DOHH2 (cell line): ENCODE results near the gene C16orf96.

Source experiments
- H3F3A ChIP-seq: fragments of 200-600 bp; sonication (generic), shearing (Covaris generic); 2 replicates; pipeline ENCODE4 v1.6.0; 2016; ENCODE audit warnings: antibody characterized with exemption, mild to moderate bottlenecking; ENCODE audit not compliant: control insufficient read depth, insufficient read depth
- H3K27ac ChIP-seq: fragments of 200-600 bp; sonication (generic); 2 replicates; pipeline ENCODE4 v1.5.1; 2014; ENCODE audit warnings: low read depth, mild to moderate bottlenecking, low read length, moderate library complexity
- H3K27me3 ChIP-seq: fragments of 200-600 bp; sonication (generic); 2 replicates; pipeline ENCODE4 v1.6.1; 2014; ENCODE audit warnings: mild to moderate bottlenecking, low read length, mixed read lengths; ENCODE audit not compliant: control insufficient read depth
- H3K36me3 ChIP-seq: fragments of 200-600 bp; sonication (generic); 2 replicates; pipeline ENCODE4 v1.6.1; 2014; ENCODE audit warnings: mild to moderate bottlenecking, low read length, moderate library complexity, mixed read lengths; ENCODE audit not compliant: control insufficient read depth
- H3K4me1 ChIP-seq: fragments of 200-600 bp; sonication (generic); 2 replicates; pipeline ENCODE4 v1.6.1; 2014; ENCODE audit warnings: mild to moderate bottlenecking, low read length, mixed read lengths; ENCODE audit not compliant: control insufficient read depth
- H3K4me2 ChIP-seq: fragments of 200-600 bp; sonication (generic); 2 replicates; pipeline ENCODE4 v1.6.0; 2014; ENCODE audit warnings: mild to moderate bottlenecking, low read length, moderate library complexity
- H3K4me3 ChIP-seq: fragments of 200-600 bp; sonication (generic); 2 replicates; pipeline ENCODE4 v1.5.1; 2014; ENCODE audit warnings: mild to moderate bottlenecking, low read length, mixed read lengths
- H3K79me2 ChIP-seq: fragments of 200-600 bp; sonication (generic); 2 replicates; pipeline ENCODE4 v1.6.1; 2014; ENCODE audit warnings: mild to moderate bottlenecking, low read length, mixed read lengths; ENCODE audit not compliant: control insufficient read depth
- H3K9me2 ChIP-seq: fragments of 200-600 bp; sonication (generic); replicated peaks from 2 replicates; pipeline ENCODE4 v1.6.1; 2014; ENCODE audit warnings: mild to moderate bottlenecking, low read length, mixed read lengths; ENCODE audit not compliant: control insufficient read depth
- H3K9me3 ChIP-seq: fragments of 200-600 bp; sonication (generic); 2 replicates; pipeline ENCODE4 v1.6.1; 2014; ENCODE audit warnings: antibody characterized with exemption, low read length, mixed read lengths; ENCODE audit not compliant: control insufficient read depth, insufficient read depth
- H4K20me1 ChIP-seq: fragments of 200-600 bp; sonication (generic); 2 replicates; pipeline ENCODE4 v1.6.0; 2014; ENCODE audit warnings: low read depth, mild to moderate bottlenecking, antibody characterized with exemption, low read length, moderate library complexity; ENCODE audit not compliant: control insufficient read depth, insufficient read depth
- CTCF ChIP-seq: fragments of 200-600 bp; sonication (generic); IDR thresholded peaks from one replicate; pipeline ENCODE4 v1.5.1; 2014; ENCODE audit warnings: antibody characterized with exemption, mild to moderate bottlenecking, low read depth, low read length; ENCODE audit not compliant: poor library complexity, severe bottlenecking
- EZH2phosphoT487 ChIP-seq: fragments of 200-600 bp; sonication (generic); IDR thresholded peaks from 2 replicates; pipeline ENCODE4 v1.6.1; 2017; ENCODE audit warnings: borderline replicate concordance, mild to moderate bottlenecking, antibody characterized with exemption, low read length, moderate library complexity, mixed read lengths

C16orf96 gene

DNA sequence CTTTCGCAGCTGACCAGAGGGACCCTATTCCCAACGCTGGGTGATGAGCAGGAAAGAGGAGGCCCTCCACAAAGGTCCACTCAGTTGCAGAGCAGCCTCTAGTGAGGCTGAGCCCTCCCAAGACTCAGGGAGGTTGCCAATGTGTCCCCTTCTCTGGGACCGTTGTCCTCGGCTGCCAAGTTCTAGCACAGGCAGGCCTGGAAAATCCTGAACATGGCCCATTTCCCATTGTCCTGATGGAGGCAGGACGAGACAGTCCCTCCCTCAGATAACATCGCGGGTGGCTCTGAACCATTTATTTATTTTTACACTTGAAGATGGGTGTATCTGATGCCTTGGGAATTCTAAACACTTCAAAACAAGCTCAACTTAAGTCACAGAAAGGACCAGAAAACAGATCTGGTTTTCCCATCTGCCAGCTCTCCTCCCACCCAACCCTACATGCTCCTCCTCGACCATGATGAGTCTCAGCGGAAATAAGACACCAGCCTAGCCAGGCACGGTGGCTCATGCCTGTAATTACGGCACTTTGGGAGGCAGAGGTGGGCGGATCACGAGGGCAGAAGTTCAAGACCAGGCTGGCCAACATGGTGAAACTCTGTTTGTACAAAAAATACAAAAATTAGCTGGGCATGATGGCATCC is 30.4 kb upstream of the C16orf96 start:
- Histone ChIP-seq H4K20me1 (no peaks in the 10 kb centered on the region), H3K79me2 (no peaks in the 10 kb centered on the region)
- TF ChIP-seq CTCF (no peak), EZH2phosphoT487 (no peak)

DNA sequence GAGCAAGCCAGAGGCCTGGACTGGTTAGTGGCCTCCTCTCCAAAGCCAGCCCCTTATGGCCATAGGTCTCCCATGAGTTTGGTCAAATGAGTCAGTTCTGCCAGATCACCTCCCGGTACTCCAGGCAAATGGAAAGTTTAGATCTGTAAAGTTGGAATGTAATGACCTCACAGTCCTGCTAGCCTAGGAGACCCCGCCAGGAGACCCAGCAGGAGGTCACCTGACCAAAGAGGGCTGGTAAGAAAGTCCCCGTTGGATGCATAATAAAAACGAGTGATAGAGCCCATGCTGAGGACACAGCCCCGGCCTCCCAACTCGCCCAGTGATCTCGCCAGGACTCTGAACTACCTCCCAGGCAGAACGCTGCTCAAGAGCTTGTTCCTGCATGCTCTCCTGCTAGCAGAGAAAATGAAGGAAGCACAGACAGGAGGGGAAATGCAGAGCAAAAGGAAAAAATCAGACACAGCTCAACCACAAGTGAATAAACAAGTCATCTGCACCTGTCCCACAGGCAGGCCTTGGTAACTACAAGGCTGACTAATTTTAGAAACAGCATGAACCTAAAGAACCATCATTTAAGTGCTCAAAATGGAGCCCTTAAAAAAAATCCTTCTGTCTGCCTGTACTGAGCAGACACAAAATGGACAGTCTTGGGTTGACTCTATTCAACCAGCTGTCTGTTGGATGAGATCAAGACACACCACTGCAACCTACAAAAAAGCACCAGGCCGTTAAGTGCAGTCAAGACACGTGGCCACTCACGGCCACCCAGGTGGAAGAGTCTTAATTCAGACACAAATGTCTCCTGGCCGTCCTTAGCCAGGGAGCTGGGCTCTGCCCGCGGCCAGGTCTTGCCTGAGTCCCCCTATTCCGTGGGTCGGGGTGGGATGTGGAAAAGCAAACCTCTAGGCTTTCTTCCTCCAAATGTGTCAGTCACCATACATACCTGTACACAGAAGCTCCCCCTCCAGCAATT is 26.8 kb upstream of the C16orf96 start:
- H3K27ac ChIP-seq, result no peak overlapping the region
- H3K4me3 ChIP-seq, result no peak overlapping the region
- no peaks in the 10 kb centered on the region for H3K9me3 ChIP-seq
- H4K20me1 ChIP-seq, result no peaks in the 10 kb centered on the region
- no peaks in the 10 kb centered on the region for H3K27me3 ChIP-seq
- no peaks in the 10 kb centered on the region for H3F3A ChIP-seq
- H3K4me1 ChIP-seq, result peaks cover 16% of the 10 kb centered on the region
- H3K79me2 ChIP-seq, result no peaks in the 10 kb centered on the region
- TF ChIP-seq CTCF (no peak), EZH2phosphoT487 (no peak)
- H3K9me2 ChIP-seq, result no peaks in the 10 kb centered on the region
- no peaks in the 10 kb centered on the region for H3K36me3 ChIP-seq
- H3K4me2 ChIP-seq, result peak overlapping the region; percentile 40

More for the DNA sequence above, 30.4 kb upstream of the C16orf96 start:
- Histone ChIP-seq H3K27ac (no peak overlapping the region), H3K4me1 (peaks cover 16% of the 10 kb centered on the region), H3F3A (no peaks in the 10 kb centered on the region), H3K4me2 (no peak overlapping the region), H3K27me3 (no peaks in the 10 kb centered on the region), H3K9me2 (no peaks in the 10 kb centered on the region), H3K36me3 (no peaks in the 10 kb centered on the region), H3K9me3 (no peaks in the 10 kb centered on the region), H3K4me3 (no peak overlapping the region)

DNA sequence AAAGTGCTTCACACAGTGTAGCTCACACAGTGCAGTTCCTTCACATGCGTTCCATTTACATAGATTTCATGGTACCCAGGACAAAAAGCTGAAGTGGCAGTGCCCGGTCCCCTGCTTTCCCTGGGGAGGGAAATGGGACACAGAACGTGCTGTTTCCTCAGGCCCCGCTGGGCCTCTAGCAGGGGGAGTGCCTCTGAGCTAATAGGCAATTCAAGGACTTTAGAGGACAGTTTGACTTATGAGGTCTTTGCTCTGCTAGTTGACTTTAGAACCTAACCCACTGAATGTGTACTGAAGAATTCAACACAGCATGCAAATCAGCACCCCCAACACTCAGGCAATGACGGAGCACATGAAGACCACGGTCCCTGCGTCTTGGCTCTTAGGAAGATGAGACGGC is 24.3 kb upstream of the C16orf96 start:
- Histone ChIP-seq H3K36me3 (no peaks in the 10 kb centered on the region), H3K9me2 (no peaks in the 10 kb centered on the region), H3F3A (no peaks in the 10 kb centered on the region), H3K79me2 (no peaks in the 10 kb centered on the region), H3K4me1 (peaks cover 14% of the 10 kb centered on the region), H3K4me3 (no peak overlapping the region), H4K20me1 (no peaks in the 10 kb centered on the region), H3K27ac (no peak overlapping the region), H3K4me2 (no peak overlapping the region), H3K9me3 (no peaks in the 10 kb centered on the region), H3K27me3 (no peaks in the 10 kb centered on the region)
- no peak for TF ChIP-seq EZH2phosphoT487
- no peak for TF ChIP-seq CTCF
